Ishikawa (cell line): ENCODE results near the gene CCDC71.

Source experiments
- CEBPB ChIP-seq: IDR thresholded peaks from 2 replicates; pipeline ENCODE4 v1.6.1; 2012
- CREB1 ChIP-seq: IDR thresholded peaks from 2 replicates; pipeline ENCODE4 v1.6.1; 2012; ENCODE audit warnings: low read depth
- EGR1 ChIP-seq: IDR thresholded peaks from 2 replicates; pipeline ENCODE4 v1.6.1; 2012
- EP300 ChIP-seq: IDR thresholded peaks from 2 replicates; pipeline ENCODE4 v1.6.1; 2012; ENCODE audit warnings: borderline replicate concordance
- FOXM1 ChIP-seq: IDR thresholded peaks from 2 replicates; pipeline ENCODE4 v1.6.1; 2012; ENCODE audit warnings: low read depth, borderline replicate concordance
- NFIC ChIP-seq: IDR thresholded peaks from 2 replicates; pipeline ENCODE4 v1.6.1; 2012
- RAD21 ChIP-seq: IDR thresholded peaks from 2 replicates; pipeline ENCODE4 v1.6.1; 2012; ENCODE audit warnings: low read depth
- TAF1 ChIP-seq: IDR thresholded peaks from 2 replicates; pipeline ENCODE4 v1.6.1; 2012; ENCODE audit warnings: low read depth, mild to moderate bottlenecking
- TCF12 ChIP-seq: IDR thresholded peaks from 2 replicates; pipeline ENCODE4 v1.6.1; 2012; ENCODE audit warnings: low read depth
- TEAD4 ChIP-seq: IDR thresholded peaks from 2 replicates; pipeline ENCODE4 v1.6.1; 2012
- TF ChIP-seq, protein P1 (sequence below): IDR thresholded peaks from 2 replicates; pipeline ENCODE4 v1.6.1; 2012
- TF ChIP-seq, protein P2 (sequence below): IDR thresholded peaks from 2 replicates; pipeline ENCODE4 v1.6.1; 2012; ENCODE audit warnings: low read depth, mild to moderate bottlenecking
- TF ChIP-seq, protein P3 (sequence below): IDR thresholded peaks from 2 replicates; pipeline ENCODE4 v1.6.1; 2012

DNA sequence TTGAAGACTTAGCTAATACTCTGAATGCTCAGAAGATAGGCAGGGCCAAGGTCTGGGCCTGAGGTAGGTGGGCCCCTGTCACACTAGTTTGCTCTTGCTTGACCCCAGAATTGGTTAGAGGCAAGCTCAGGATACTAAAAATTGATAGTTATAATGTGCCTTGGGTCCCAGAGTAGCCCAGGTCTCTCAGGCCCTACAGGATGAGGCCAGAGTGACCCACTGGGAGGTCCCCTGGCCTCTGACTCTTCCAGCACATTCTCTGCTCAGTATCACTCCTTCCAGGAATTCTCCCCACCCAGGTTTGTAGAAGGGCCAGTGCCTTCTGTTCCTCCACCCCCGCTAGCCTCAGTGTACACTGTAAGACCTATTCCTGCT, 4.6 kb upstream of the CCDC71 start:
- no peak for TF ChIP-seq CREB1
- TF ChIP-seq RAD21: no peak
- no peak for TF ChIP-seq TCF12
- TF ChIP-seq EGR1: no peak
- TF ChIP-seq CEBPB: no peak
- TF ChIP-seq TAF1: no peak
- no peak for TF ChIP-seq EP300
- TF ChIP-seq, protein P1, sequence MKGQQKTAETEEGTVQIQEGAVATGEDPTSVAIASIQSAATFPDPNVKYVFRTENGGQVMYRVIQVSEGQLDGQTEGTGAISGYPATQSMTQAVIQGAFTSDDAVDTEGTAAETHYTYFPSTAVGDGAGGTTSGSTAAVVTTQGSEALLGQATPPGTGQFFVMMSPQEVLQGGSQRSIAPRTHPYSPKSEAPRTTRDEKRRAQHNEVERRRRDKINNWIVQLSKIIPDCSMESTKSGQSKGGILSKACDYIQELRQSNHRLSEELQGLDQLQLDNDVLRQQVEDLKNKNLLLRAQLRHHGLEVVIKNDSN: no peak
- TF ChIP-seq FOXM1: no peak
- no peak for TF ChIP-seq TEAD4
- TF ChIP-seq, protein P2, sequence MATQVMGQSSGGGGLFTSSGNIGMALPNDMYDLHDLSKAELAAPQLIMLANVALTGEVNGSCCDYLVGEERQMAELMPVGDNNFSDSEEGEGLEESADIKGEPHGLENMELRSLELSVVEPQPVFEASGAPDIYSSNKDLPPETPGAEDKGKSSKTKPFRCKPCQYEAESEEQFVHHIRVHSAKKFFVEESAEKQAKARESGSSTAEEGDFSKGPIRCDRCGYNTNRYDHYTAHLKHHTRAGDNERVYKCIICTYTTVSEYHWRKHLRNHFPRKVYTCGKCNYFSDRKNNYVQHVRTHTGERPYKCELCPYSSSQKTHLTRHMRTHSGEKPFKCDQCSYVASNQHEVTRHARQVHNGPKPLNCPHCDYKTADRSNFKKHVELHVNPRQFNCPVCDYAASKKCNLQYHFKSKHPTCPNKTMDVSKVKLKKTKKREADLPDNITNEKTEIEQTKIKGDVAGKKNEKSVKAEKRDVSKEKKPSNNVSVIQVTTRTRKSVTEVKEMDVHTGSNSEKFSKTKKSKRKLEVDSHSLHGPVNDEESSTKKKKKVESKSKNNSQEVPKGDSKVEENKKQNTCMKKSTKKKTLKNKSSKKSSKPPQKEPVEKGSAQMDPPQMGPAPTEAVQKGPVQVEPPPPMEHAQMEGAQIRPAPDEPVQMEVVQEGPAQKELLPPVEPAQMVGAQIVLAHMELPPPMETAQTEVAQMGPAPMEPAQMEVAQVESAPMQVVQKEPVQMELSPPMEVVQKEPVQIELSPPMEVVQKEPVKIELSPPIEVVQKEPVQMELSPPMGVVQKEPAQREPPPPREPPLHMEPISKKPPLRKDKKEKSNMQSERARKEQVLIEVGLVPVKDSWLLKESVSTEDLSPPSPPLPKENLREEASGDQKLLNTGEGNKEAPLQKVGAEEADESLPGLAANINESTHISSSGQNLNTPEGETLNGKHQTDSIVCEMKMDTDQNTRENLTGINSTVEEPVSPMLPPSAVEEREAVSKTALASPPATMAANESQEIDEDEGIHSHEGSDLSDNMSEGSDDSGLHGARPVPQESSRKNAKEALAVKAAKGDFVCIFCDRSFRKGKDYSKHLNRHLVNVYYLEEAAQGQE: no peak
- no peak for TF ChIP-seq NFIC
- TF ChIP-seq, protein P3, sequence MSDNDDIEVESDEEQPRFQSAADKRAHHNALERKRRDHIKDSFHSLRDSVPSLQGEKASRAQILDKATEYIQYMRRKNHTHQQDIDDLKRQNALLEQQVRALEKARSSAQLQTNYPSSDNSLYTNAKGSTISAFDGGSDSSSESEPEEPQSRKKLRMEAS: no peak
